Esophagus mucosa (tissue), 1 donor: Measurements from ENCODE around the gene C1orf35. TPM values are rescaled to one million over a fixed set of nuclear protein-coding genes. Genes with fewer than 3 reads are reported as not detected.

Experiments used
- ATAC-seq: fragments of 200-7000 bp; cut with Tn5 transposase; one replicate; pipeline ENCODE4 v1.9.1; 2020
- total RNA-seq: library from RNA; stranded (reverse); gene quantifications from one replicate; pipeline ENCODE4 v1.2.4, GENCODE V29; 2023
- donor health status: DM: yes; HTN: yes; CAD: no.

Gene C1orf35
- total RNA-seq, 1 donor from 2014 or later: 13.9 TPM

DNA sequence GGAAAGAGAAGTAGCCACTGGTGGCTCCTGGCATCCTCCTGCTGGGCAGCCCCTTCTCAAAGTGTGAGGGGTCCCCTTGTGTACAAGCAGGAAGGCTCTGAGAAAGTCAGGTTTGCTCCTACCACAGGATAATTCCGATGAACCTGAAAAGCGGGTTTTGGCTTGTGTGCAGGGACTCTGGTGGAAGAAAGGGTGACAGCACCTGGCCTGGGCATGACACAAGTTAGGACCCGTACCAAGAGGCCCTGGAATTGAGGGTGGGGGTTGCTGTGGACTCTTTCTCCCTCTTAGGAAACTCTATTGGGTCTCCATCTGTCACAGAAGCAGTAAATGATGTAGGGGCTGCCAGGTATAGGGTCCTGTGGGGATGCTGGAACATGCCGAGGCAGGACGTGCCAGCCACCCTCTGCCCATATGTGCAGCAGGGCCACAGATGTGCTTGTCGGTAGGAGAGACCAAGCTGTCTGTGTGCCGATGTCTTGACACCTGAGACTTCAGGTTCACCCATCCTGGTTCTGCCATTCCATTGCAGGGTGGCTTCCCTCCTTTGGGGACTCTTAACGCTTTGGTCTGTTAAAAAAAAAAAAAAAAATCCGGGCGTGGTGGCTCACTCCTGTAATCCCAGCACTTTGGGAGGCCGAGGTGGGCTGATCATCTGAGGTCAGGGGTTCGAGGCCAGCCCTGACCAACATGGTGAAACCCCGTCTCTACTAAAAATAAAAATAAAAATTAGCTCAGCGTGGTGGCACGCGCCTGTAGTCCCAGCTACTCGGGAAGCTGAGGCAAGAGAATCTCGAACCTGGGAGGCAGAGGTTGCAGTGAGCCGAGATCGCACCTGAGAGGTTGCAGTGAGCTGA is 9.8 kb downstream of the C1orf35 start:
- peak; percentile 40 for ATAC-seq

DNA sequence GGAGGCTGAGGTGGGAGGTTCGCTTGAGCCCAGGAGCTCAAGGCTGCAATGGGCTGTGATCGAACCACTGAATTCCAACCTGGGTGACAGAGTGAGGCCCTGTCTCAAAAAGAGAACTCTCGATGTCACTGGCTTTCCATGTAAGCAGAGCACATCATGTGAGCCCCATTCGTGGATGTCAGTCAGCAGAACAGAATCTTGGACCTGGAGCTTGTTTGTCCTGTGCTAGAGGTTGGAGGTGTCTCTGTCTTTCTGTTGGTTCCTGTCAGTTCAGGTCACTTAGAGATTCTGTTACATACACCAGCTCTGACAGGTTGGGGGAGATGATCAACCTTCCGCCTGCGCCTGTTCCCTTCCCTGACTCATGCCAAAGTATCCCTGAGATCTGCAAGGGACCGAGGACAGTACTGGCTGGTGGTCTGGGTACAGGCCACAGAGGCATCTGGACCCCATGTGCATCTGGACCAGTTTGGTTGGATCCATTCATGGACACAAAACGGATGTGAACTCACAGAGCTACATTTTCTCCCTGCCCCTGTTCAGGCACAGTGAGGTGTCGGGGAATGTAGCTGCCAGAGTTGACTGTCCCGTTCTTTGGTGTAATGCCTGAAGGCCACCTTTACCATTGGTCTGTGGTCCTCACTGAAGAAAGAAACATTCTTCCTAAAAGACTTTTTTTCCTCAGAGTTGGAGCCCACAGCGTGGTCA is 10.6 kb downstream of the C1orf35 start:
- peak; percentile 19 for ATAC-seq

DNA sequence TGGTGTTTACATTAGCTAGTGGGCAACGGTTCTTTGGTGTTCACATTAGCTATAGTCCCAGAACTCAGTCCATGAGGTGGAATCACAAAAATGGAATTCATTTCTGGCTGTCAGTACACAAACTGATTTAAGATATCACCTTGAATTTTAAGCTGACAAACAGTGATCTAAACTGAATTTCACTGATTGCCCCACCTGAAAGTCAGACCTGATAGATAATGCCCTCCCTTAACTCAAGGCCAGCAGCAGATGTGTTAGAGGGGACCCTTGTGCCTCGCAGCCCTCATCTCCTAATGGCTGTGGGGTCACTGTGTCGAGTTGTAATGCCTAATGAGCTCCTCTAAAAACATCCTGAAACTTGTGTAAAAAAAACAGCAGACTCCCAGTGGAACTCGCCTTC is 12.0 kb downstream of the C1orf35 start:
- ATAC-seq: no peak

DNA sequence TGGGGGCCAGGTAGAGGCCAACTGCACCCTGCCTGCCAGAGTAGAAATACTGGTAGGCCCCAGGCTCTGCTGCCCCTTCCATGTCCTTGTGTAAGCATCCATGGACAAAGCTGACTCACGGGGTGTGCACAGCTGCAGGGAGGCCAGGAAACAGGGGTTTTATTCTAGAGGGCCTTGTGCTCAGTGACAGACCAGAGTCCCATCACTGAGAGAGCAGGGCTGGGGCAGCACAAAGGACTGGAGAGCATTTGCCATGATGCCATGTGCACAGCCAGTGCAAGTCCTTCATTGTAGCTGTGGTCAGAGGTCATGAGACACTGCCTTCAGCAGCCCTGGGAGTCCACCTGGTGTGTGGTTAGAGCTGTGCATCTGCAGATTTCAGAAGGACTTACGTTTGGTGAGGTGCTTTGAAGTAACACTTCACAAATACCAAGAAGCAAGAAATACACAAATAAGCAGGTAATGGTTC is 12.5 kb downstream of the C1orf35 start:
- peak; percentile 33 for ATAC-seq

DNA sequence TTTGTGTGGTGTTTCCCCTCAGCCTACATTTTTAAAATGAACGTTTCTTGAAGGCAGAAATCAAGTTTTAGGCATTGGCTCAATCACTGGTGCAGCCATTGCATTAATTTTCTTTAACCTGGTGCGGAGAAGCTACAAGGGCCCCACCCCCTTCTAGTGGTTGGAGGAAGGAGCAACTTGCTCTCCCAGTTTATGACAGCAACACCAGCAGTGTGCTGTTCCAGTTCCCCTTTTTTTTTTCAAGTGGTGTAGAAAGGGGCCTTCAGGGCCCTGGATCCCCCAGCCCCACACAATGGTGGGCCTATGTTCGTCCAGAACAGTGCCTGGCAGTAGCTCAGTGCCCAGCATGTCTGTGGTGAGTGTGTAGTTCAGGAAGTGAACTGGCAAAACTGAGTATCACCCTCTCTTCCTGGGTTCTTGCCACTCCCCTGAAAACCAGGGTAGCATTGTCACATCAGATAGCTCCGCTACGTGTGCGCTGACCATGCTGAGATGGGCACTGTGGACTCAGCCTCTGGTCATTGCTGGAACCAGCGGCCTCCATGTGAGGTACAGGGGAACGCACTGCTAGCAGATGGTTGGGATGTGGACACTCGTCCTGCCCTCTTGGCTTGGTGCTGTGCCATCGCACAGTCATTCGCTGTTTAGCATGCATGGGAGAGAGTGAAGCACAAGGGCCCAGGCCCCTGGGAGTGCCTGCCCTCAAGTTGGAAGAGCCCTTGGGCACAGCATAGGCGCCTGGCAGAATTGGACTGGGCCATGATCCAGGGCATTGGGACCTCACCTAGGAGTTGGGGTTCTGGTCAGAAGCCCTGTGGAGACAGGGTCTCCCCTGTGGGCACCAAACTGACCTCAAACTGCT is 13.4 kb downstream of the C1orf35 start:
- ATAC-seq: peak; percentile 25

DNA sequence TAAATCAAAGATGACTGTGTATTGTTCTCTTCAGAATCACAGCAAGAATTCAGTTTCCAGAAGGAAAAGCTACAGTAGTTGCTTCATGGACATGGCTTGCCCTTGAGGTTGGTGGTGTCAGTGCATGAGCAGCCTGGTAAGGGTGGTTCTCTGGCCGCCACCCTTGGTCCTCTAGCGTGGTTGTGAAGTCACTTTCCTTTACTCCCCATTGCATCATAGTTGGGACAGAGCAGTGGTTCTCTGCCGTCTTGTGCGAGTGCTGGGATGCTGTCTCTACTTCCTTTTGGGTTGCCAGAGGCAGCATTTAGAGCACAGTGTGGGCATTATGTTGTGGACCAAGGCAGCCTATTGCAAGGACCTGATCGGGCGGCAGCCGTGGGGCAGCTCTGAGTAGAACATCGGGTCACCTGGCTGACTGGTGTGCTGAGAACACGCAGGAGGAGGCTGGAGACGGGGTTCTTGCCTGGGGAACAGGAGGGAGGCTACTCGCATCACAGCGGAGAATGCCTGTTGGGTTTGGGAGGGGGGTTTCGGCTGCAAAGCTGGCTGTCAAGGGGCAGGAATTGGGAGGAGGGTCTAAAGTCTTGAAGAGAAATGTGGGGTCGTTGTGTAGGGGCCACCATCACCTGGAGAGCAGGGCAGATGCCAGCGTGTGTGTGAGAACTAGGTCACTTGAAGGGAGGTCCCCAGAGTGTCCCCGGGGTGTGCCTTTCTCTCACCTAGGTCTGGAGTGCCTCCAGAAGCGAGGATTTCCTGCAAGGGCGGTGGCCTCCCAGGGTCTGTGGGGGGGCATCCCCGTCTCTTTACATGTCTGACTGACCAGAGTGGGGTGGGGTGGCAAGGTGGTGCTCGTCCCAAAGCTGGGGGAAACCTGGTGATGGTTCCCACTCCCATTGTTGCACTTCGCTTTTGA is 14.3 kb downstream of the C1orf35 start:
- peak; percentile 51 for ATAC-seq

DNA sequence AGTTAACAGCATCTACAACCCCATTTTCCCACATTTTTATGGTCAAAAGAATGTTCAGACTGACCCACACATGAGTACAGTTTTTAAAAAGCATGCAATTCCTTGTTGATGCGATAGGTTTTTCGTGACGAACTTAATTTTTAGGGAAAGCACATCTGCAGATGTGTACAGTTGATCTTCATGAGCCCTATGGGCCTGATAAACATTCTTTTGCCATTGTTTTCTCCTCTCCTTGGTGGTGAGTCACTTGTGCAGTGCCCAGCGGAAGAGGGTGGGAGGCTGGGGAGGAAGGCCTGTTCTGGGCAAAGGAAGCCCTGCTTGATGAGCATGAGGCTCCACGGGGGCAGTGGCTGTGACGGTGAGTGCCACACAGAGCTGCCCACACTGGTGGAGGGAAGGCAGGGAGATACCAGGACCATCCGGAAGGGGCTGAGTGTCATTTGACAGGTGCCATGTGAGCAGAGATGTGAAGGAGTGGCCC is 15.3 kb downstream of the C1orf35 start:
- peak; percentile 50 for ATAC-seq

DNA sequence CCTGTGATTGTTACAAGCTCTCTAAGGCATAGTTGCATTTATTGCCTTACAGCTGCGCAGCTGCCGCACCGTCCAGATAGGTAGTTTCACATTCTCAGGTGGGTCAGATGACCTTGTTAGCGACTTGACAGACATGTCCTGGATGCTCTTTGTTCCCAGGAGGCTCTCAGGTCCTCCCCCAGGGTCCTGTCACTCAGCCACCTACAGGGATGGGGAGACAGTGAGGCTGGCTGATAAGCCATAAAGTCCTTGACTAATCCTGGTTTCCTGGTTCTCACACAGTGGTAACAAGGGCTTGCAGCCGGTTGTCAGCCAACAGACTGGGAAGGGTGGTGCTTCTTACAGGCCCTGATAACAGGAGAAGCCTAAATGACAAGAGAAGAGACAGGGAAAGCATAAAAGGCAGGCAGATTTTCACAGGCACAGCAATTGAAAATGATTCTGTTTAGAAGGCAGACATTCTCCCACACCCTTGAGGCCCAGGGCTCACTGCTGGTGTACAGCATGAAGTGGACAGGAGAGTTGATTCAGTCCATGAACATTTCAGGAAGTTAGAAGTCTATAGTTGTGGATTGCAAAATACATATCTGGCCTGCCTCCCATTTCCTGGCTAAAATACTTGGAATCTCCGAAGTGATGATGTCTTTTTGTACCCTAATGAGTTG is 17.7 kb downstream of the C1orf35 start:
- ATAC-seq: no peak

DNA sequence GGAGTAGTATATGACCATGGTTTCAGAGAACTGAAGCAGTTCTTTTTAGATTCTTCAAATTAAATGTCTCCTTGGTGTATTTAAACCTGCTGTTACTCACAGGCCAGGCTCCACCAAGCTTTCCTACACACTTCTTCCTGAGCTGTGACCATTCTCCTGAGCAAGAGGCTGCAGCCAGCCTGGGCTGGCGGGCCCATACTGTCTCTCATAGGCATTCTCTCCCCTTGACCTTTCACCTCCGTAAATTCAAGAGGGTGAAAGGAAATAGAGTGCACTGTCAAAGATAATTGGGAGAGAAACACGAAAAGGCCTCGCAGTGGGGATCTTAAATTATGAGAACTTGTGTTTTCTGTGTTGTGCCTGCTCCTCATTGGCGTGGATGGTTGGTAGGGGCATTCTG is 18.3 kb downstream of the C1orf35 start:
- ATAC-seq: no peak

DNA sequence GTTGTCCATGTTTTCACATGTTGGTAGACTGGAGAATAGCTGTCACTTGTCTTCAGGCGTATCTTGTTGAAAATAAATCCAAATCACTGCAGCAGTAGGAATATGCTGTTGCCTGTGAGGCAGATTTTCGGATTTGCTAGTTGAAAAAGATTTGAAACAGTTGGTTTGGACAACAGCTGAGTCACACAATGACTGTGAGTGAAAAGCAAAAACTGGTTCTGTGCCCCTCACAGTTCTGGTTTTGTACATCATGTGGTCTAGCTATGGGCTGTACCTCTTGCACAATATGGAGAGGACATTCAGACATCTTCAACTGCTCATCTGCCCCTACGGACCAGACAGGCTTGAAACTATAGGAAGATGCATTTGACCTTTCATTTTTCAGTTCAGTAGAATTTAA is 18.8 kb downstream of the C1orf35 start:
- ATAC-seq: peak; percentile 20

DNA sequence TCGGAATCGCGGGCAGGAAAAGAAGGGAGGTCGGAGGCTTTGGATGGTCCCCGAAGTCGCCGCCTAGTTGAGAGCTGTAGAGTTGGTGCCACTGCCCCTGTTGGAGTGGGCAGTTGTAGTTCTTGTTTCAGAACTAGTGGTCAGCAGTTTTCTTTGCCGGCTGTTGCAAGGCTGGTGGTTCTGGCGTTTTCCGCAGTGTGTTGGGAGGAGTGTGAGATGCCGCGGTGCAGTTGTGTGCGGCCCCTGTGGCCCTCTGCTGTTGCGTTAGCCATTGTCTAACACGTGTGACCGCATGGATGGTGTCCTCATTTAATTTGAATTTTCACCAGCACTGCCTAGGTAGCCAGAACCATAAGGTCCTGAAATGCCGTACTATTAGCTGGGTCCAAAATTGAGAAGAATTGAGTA is 19.2 kb downstream of the C1orf35 start:
- ATAC-seq: no peak

DNA sequence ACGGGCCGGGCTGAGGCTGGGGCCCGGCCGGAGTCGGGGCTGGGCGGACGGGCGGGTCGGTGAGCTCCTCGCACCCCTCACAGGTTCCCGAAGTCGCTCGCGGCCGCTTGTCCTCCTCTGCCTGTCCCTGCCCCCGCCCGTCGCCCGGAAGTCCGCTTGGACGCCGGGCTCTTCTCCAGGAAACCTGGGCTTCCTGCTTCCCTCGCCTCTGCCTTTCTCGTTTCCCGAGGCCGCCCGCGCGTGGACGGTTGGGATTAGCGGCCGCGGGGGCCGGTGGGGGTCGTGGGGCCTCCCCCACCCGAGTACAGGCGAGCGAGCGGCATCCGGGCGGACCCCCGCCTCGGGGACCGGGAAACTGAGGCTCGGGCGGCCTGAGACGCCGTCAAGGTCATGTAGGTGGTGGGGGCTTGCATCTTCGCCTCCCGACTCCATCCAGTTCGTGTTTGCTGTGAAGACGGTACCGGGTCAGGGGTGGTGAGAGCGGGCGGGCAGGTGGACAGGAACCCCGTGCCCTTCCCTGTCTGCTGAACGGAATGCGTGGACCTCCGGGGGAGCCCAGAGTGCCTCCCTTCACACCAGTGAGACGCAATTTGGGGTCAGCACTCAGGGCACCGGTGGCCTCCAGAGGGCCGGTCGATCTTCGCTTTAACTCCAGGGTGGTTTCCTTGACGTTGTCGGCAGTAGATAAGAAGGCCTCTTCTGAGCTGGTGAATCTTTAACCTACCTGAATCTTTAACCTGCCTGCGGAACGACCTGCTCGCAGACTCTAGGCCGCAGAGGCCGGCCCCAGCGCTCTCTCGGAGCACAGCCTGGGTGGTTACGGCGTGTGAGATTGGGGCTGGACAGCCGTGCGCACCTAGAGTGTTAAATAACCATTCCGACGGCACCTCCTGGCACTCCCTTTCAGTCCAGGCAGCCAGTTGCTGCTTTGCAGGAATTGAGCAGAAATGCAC is 19.9 kb downstream of the C1orf35 start:
- peak; percentile 20 for ATAC-seq

DNA sequence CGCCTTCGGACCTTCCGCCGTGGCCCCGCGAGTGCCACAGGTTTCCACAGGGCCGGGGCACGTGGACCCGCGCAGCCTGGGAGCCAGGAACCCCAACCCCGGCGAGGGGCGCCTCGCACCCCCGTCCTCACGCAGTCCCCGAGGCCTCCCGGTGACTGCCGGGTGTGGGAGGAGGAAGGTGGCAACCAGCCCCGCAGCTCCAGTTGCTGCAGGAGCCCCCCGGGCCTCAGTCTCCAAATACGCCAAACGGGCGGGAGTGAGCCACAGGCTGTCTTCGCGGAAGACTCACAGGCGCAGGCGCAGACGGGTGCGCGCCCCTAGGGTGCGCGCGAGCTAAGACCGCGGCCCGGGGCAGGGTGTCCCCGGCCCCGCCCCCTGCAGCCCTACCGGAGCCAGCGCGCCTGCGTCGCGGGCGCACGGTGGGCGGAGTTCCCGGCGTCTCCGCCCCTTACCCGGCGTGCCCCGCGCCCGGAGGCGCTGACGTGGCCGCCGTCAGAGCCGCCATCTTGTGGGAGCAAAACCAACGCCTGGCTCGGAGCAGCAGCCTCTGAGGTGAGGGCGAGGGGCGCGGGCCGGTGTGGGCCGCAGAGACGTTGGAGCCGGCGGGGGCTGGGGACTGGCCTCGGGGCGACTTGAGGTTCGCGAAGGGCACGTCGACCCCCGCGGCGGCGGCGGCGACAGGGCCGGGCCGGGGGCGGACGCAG is 20.8 kb downstream of the C1orf35 start, which contains the start of gene ARF1:
TSS of gene ARF1 (plus strand) at position 495 of the 704 bp plus-strand sequence. CDS start 14,407 bp downstream, outside the sequence.
- ATAC-seq: peak; percentile 96

DNA sequence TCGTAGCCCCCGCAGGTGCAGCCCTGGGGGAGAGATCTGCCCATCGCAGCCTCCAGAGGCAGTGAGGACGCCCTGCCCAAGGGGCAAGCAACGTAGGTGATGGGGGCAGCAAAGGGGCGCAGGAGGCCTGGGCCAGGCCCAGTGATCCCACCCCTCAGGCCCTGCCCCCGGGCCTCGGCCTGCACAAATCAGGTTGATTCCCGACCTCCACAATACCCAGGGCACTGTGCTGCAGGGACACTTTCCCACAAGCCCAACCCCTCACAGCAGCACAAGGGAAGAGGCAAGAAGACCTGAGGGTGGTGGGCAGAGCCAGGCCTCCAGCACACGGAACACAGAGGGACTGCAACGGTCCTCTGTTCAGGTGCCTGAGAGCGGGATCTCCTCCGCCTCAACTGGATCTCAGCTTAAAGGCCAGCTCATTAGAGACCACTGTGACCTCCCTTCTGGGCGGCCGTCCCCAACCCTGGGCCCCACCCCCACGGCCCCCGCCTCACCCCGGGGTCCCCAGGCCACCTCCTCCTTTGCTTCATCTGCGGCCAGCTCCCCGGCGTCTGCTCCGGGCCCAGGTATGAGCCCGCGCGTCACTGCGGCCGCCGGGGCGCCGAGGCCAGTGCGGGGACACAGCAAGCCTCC is 21.4 kb downstream of the C1orf35 start:
- peak; percentile 9 for ATAC-seq

DNA sequence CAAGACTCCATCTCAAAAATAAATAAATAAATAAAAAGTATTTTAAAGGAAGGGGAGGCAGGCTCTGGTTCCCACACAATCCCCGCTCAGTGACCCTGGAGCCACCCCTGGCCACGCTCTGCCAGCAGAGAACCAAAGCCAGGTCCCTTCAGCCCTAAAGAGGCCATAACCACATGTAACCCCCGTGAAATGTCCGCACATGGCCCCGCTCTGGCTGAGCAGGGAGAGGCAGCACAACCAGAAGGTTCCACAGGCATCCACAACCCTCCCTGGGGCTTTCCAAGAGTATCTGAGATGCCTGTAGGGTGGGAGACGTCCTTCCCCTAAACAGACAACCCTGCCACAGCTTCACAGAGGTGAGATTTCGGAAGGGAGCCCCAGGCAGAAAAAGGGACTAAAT is 22.0 kb downstream of the C1orf35 start:
- ATAC-seq: no peak

DNA sequence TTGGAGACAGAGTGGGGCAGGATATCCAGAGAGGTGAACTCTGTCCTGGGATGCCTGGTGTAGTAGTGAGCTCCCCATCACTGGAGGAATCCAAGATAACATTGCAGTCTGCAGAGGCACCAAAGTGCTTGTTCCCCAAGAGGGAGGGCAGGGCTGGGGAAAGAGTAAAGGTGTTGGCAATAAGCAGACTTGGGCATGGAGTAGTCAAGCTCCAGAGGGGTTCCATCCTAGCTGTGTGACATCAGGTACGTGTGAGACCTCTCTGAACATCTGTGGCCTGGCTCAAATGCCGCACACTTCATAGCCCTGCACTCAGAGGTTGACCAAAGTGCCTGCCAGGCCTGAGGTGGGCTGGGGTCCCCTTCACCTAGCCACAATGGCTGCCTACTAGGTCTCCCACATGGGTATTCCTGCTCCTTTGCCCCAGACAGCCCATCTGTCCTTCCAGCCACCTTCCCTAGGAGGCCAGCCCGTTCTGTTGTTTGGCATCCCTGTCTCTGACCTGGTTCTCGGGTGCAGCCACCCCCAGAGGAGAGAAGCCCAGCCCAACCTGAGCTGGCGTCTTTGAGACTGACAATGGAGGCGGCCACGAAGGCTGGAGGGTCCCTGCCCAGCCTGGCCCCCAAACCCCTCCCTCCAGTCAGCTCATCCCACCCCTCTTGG is 23.4 kb downstream of the C1orf35 start:
- ATAC-seq: no peak

DNA sequence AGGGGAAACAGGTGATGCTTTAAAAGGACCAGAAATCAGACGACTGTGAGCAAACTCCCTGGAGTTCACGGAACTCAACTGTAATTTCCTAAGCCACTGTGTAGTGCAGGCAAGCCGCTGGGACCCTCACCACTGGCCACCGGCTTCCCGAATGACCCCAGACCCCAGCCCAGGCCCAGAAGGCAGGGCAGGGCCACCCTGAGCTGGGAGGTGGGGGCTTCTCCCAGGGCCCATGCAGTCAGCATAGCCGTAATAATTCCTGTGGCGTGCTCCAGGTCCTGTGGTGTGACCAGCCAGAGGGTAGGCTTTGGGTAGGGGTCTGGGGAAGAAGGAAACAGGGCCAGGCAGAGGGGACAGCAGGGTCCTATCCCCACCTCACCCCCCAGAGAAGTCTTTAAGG is 24.1 kb downstream of the C1orf35 start:
- ATAC-seq: no peak
